Measurements from ENCODE around the gene IL17RA.

DNA sequence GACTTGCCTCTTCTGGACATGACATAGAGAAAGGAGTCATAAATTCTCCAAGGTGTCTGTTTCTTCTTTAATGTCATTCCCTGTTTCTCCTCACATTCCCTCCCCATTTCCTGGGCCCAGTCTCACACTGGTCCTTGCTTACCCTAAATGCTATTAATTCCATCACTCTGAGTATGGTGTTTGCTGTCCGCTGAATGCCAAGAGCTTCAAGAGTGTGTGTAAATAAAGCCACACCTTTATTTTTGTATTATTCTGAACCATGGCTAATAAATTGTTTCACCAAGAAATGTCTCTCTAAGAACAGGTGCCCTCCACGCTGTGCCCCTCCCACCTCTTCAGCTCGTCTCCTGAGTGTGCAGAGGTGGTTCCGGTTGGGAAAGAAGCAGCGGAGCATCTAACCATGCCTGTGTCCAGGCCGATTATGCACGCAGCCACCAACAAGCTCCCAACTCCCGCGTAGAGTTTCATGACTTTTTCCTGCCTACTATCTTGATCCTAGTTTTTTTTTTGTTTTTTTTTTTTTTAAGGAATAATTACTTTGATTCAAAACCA lies 27.8 kb downstream of the IL17RA start:
- no peak for TF ChIP-seq SPI1 (IDR thresholded peaks at IDR 0.05; ENCODE audit: low read depth, low read length)
- TF ChIP-seq POLR2AphosphoS5 (IDR thresholded peaks at IDR 0.05; ENCODE audit: low read depth, low read length): no peak

Measured in GM12891 (cell line).